RWPE2 (cell line): Measurements from ENCODE around the gene TBC1D24.

Source experiments
- ATAC-seq: fragments of 200-7000 bp; cut with Tn5 transposase; 3 replicates; pipeline ENCODE4 v1.9.1; 2021; ENCODE audit warnings: low read depth
- DNase-seq: peaks from one replicate; pipeline ENCODE4 v3.0.0-alpha.2; 2020; ENCODE audit warnings: low spot score
- H3K27ac ChIP-seq: fragments of 450-650 bp; 2 replicates; pipeline ENCODE4 v1.5.1; 2017; ENCODE audit warnings: mild to moderate bottlenecking; ENCODE audit not compliant: poor library complexity, severe bottlenecking
- H3K27me3 ChIP-seq: fragments of 250-450 bp; sonication (Bioruptor Pico); 2 replicates; pipeline ENCODE4 v1.5.1; 2021; ENCODE audit warnings: mild to moderate bottlenecking, moderate library complexity; ENCODE audit not compliant: insufficient read depth, poor library complexity, severe bottlenecking
- H3K36me3 ChIP-seq: fragments of 250-450 bp; sonication (Bioruptor Pico); 2 replicates; pipeline ENCODE4 v1.5.1; 2020; ENCODE audit warnings: low read depth, mild to moderate bottlenecking, moderate library complexity
- H3K4me1 ChIP-seq: fragments of 250-450 bp; sonication (Bioruptor Pico); 2 replicates; pipeline ENCODE4 v1.5.1; 2021; ENCODE audit warnings: mild to moderate bottlenecking, moderate library complexity; ENCODE audit not compliant: insufficient read depth, poor library complexity, severe bottlenecking
- H3K4me3 ChIP-seq: fragments of 250-450 bp; sonication (Bioruptor Pico); 2 replicates; pipeline ENCODE4 v1.5.1; 2021; ENCODE audit warnings: mild to moderate bottlenecking, moderate library complexity; ENCODE audit not compliant: severe bottlenecking
- H3K9me3 ChIP-seq: fragments of 250-450 bp; sonication (Bioruptor Pico); 2 replicates; pipeline ENCODE4 v1.5.1; 2021; ENCODE audit warnings: mild to moderate bottlenecking, moderate library complexity; ENCODE audit not compliant: severe bottlenecking
- CTCF ChIP-seq: fragments of 450-650 bp; IDR thresholded peaks from one replicate; pipeline ENCODE4 v1.5.1; 2017; ENCODE audit warnings: mild to moderate bottlenecking, moderate library complexity; ENCODE audit not compliant: poor library complexity, severe bottlenecking

Gene TBC1D24

DNA sequence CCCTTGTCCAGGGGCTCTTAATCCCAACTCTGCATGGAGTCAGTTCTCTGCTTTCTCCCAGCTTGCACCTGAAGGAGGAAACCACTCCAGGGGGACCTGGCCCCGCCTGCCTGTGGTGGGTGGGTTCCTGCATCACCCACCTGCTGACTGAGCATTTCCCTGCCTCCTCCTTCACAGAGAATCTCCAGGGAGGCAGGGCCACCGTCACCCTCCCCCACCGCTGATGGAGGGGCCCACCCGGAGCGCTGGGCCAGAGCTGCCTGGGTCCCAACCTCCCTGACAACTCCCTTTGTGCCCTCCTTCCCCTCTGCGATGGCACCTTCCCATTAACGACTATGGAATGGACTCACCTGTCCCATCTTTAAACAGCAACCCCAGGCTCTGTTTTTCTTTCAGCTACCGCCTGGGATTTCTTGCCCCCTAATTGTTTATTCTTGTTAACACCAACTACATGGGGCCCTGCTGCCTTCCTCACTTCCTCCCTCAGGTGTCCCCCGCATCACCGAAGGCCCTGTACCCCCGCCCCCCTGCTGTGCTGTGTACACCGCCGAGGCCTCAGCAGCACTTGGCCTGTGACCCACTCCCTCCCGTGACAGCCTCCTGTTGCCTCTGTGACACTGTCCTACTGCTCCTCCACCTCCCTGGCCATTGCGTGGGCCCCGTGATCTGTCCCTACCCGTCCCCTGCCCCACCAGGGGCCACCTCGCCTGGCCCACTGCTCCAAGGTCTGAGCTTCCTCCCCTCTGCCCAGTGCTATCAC lies 15.9 kb upstream of the TBC1D24 start:
- Histone ChIP-seq H3K4me1 (no peaks in the 10 kb centered on the region), H3K36me3 (peaks cover 32% of the 10 kb centered on the region), H3K27me3 (no peaks in the 10 kb centered on the region), H3K27ac (peak overlapping the region; percentile 31), H3K9me3 (no peaks in the 10 kb centered on the region), H3K4me3 (peak overlapping the region; percentile 47)
- DNase-seq (no peak), ATAC-seq (peak; percentile 1; the same call in 1 of the 3 replicates)
- TF ChIP-seq CTCF = no peak

DNA sequence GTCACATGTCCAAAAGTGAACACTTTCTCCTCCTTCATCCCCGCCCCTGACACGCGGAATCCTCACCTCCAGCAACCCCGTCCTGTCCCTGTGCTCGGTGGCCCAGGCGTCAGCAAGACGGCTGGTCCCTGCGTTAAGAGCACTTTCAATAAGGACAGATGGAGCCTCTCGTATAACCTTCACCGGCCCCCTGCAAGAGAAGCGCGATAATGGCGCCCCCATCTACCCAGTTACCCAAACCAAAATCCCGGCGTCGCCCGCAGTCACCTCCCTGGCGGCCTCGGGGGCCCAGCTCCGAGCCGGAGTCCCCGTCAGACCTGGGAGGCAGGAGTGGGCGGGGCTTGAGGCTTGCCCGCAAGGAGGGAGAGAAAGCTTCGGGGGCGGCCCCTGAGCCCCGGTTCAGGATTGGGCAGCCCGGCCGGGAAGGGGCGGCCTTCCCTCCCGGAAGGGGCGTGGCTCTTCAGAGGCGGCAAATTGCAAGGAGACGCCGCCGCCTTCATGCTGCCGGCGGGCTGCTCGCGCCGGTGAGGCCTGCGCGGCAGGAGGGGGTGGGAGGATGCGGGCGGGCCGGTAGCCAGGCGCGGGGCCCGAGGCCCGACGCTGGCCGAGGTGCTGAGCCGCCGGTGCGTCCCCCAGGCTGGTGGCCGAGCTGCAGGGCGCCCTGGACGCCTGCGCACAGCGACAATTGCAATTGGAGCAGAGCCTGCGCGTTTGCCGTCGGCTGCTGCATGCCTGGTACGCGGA lies 15.1 kb upstream of the TBC1D24 start, which contains the start of gene TEDC2:
TEDC2 (plus strand) TSS at position 463 of the 744 bp plus-strand sequence; CDS start at position 499, 36 bp downstream.
- Histone ChIP-seq H3K27me3 (no peaks in the 10 kb centered on the region), H3K4me3 (peak within 1 kb of the TSS; percentile 47), H3K36me3 (peaks cover 26% of the 10 kb centered on the region), H3K9me3 (no peaks in the 10 kb centered on the region), H3K4me1 (no peaks in the 10 kb centered on the region), H3K27ac (peak within 1 kb of the TSS; percentile 31)
- ATAC-seq (peak; percentile 88), DNase-seq (peak; percentile 97)
- no peak for TF ChIP-seq CTCF

DNA sequence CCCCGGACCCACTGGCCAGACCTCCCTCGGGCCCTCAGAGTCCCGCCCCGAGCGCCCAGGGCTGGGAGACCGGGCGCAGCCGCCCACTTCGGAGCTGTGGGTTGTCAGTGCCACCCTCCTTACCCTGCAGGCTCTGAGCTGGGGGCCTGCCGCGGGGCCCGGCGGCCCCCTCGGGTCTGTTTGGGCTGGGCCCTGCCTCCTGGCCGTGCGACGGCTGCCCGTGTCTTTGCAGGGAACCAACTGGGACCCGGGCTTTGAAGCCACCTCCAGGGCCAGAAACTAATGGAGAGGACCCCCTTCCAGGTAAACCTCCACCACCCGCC lies 14.6 kb upstream of the TBC1D24 start:
- H3K9me3 ChIP-seq = no peaks in the 10 kb centered on the region
- TF ChIP-seq CTCF = no peak
- H3K36me3 ChIP-seq = peaks cover 24% of the 10 kb centered on the region
- peak overlapping the region; percentile 31 for H3K27ac ChIP-seq
- H3K27me3 ChIP-seq = no peaks in the 10 kb centered on the region
- no peak for DNase-seq
- no peaks in the 10 kb centered on the region for H3K4me1 ChIP-seq
- H3K4me3 ChIP-seq = peak overlapping the region; percentile 47
- ATAC-seq = no peak

DNA sequence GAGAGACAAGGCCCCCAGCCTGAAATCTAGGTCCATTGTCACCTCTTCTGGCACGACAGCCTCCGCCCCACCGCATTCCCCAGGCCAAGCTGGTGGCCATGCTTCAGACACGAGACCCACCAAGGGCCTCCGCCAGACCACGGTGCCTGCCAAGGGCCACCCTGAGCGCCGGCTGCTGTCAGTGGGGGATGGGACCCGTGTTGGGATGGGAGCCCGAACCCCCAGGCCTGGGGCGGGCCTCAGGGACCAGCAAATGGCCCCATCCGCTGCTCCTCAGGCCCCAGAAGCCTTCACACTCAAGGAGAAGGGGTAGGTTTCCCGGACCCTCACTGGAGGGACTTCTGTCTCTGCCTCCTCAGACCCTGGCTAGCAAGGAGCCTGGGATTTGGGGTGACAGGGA lies 14.0 kb upstream of the TBC1D24 start:
- Histone ChIP-seq H3K27me3 (no peaks in the 10 kb centered on the region), H3K27ac (no peak overlapping the region)
- no peak for ATAC-seq

More for the DNA sequence above, 14.0 kb upstream of the TBC1D24 start:
- no peak for DNase-seq
- Histone ChIP-seq H3K9me3 (no peaks in the 10 kb centered on the region), H3K36me3 (peaks cover 18% of the 10 kb centered on the region), H3K4me1 (no peaks in the 10 kb centered on the region), H3K4me3 (peak overlapping the region; percentile 47)
- TF ChIP-seq CTCF = no peak
